Testis (tissue), 2 donors: ENCODE measurements around the gene GRK5.

Experiments used
- CTCF ChIP-seq, 3 experiments: fragments of 450-650 bp in 2 of 3; fragments of 200-600 bp in 1 of 3; sonication (generic) in 1 of 3; IDR thresholded peaks; one replicate each; pipeline ENCODE4 v1.5.1; 2016 to 2019; ENCODE audit warnings: antibody characterized with exemption in 3 of 3, mild to moderate bottlenecking in 2 of 3, moderate library complexity in 1 of 3
- POLR2A ChIP-seq: fragments of 450-650 bp; IDR thresholded peaks from one replicate; pipeline ENCODE4 v1.6.1; 2017; ENCODE audit warnings: antibody characterized with exemption, mild to moderate bottlenecking, moderate library complexity

GRCh38 chr10:119299531-119299930 is 92.2 kb downstream of the GRK5 start:
- no peak for TF ChIP-seq CTCF (IDR thresholded peaks at IDR 0.05)
- TF ChIP-seq POLR2A, result no peak
